ENCODE results near the gene ZFP36L1. TPM values are rescaled to one million over a fixed set of nuclear protein-coding genes. Genes with fewer than 3 reads are reported as not detected.

The ZFP36L1 gene
- total RNA-seq, 1 donor from 2014 or later = 199 TPM

GRCh38 chr14:68791902-68792677, 777 bp downstream of the ZFP36L1 start:
- H3K36me3 ChIP-seq = peaks cover 42% of the 10 kb centered on the region
- DNase-seq = no peak

GRCh38 chr14:68791078-68791901, 1.6 kb downstream of the ZFP36L1 start:
- no peak for ATAC-seq
- TF ChIP-seq, protein P1, sequence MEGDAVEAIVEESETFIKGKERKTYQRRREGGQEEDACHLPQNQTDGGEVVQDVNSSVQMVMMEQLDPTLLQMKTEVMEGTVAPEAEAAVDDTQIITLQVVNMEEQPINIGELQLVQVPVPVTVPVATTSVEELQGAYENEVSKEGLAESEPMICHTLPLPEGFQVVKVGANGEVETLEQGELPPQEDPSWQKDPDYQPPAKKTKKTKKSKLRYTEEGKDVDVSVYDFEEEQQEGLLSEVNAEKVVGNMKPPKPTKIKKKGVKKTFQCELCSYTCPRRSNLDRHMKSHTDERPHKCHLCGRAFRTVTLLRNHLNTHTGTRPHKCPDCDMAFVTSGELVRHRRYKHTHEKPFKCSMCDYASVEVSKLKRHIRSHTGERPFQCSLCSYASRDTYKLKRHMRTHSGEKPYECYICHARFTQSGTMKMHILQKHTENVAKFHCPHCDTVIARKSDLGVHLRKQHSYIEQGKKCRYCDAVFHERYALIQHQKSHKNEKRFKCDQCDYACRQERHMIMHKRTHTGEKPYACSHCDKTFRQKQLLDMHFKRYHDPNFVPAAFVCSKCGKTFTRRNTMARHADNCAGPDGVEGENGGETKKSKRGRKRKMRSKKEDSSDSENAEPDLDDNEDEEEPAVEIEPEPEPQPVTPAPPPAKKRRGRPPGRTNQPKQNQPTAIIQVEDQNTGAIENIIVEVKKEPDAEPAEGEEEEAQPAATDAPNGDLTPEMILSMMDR (IDR thresholded peaks at IDR 0.05) = no peak
- Histone ChIP-seq H3K27me3 (ENCODE audit: low read depth) (no peaks in the 10 kb centered on the region), H3K27ac (peak overlapping the region; percentile 100), H3K4me3 (peak overlapping the region; percentile 86), H3K9me3 (no peaks in the 10 kb centered on the region), H3K4me1 (peaks cover 37% of the 10 kb centered on the region), H3K36me3 (peaks cover 50% of the 10 kb centered on the region)
- no peak for DNase-seq
- intact Hi-C loops (cut with DNase I) = loop anchor here (10.0 kb wide), 1 partner anchor 546 kb away; no protein-coding TSS in a partner anchor

More at GRCh38 chr14:68791902-68792677, 777 bp downstream of the ZFP36L1 start:
- Histone ChIP-seq H3K27me3 (ENCODE audit: low read depth) (no peaks in the 10 kb centered on the region), H3K9me3 (no peaks in the 10 kb centered on the region), H3K4me3 (peak overlapping the region; percentile 86), H3K4me1 (peaks cover 37% of the 10 kb centered on the region), H3K27ac (peak overlapping the region; percentile 100)
- TF ChIP-seq, protein P1 (IDR thresholded peaks at IDR 0.05) = no peak
- no peak for ATAC-seq
- intact Hi-C loops (cut with DNase I) = loop anchor here (10.0 kb wide), 1 partner anchor 547 kb away; no protein-coding TSS in a partner anchor

DNA sequence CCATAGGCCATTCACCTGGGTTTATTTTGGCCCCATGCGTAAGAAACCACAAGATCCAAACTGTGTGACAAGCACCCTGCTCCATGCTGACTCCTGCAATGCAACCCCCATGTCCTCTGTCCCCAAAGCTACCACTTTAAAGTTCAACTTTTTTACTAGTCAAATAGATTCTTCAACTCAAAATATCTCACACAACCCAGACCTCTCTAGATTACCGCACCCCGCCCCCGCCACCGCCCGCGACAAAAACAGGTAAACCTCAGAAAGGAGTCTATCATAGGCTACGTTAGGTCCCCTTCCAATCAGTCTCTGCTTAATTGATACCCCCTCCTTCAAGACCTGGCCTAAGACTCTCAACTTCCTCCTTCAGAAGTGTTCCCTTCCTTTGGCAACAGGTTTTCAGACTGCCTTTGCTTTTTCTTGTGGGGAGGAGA, 2.2 kb downstream of the ZFP36L1 start:
- TF ChIP-seq, protein P1 (IDR thresholded peaks at IDR 0.05) = no peak
- DNase-seq = no peak

DNA sequence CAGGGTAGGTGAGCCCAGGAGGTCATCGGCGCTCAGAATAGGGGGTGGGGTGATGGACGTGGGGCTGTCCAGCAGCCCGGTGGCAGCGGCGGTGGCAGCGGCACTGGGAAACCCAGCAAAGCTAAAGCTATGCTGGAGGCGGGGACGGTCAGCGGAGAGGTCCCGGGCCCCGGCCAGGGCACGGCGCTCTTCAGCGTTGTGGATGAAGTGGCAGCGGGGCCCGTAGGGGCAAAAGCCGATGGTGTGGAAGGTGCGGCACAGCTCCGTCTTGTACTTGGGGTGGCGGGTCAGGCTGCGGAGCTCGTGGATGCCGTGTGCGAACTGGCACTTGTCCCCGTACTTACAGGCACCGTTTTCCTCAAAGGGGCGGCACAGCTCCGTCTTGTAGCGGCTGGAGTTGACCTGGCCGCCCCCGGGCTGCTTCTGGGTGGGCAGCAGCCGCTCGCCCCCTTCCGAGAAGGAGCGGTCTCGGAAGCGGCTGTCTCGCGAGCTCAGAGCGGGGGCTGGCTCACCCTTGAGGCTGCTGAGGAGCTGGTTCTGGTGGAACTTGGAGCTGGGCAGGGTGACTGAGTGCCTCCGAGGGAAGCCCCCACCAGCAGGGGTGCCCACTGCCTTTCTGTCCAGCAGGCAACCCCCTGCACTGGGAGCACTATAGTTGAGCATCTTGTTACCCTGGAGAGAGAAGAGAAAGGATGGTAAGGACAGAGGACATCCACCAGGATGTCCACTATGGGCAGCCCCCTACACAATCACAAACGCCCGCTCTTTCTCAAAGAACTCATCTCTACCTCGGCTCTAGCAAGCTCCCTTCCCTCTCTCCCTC, 2.8 kb downstream of the ZFP36L1 start:
- Histone ChIP-seq H3K9me3 (no peaks in the 10 kb centered on the region), H3K4me3 (peak overlapping the region; percentile 86), H3K27ac (peak overlapping the region; percentile 100), H3K4me1 (peaks cover 45% of the 10 kb centered on the region), H3K36me3 (peaks cover 50% of the 10 kb centered on the region), H3K27me3 (ENCODE audit: low read depth) (no peaks in the 10 kb centered on the region)
- ATAC-seq = no peak
- TF ChIP-seq, protein P1 (IDR thresholded peaks at IDR 0.05) = no peak
- intact Hi-C loops (cut with DNase I) = loop anchor here (10.0 kb wide), 1 partner anchor 545 kb away; no protein-coding TSS in a partner anchor
- DNase-seq = no peak

More for the DNA sequence above, 2.2 kb downstream of the ZFP36L1 start:
- no peak for ATAC-seq
- Histone ChIP-seq H3K27ac (peak overlapping the region; percentile 100), H3K9me3 (no peaks in the 10 kb centered on the region), H3K36me3 (peaks cover 50% of the 10 kb centered on the region), H3K27me3 (ENCODE audit: low read depth) (no peaks in the 10 kb centered on the region), H3K4me1 (peaks cover 39% of the 10 kb centered on the region), H3K4me3 (peak overlapping the region; percentile 86)
- intact Hi-C loops (cut with DNase I) = loop anchor here (10.0 kb wide), 1 partner anchor 546 kb away; no protein-coding TSS in a partner anchor

Measured in lower lobe of right lung (tissue), 2 donors.